K562 (cell line): ENCODE data around the gene KHSRP. TPM values are rescaled to one million over a fixed set of nuclear protein-coding genes. Genes with fewer than 3 reads are reported as not detected.

Source experiments
- DACH1 ChIP-seq: fragments of 450-650 bp; IDR thresholded peaks from 2 replicates; pipeline ENCODE4 v1.6.1; 2018; ENCODE audit not compliant: partially characterized antibody
- POLR2B ChIP-seq: fragments of 450-650 bp; IDR thresholded peaks from 2 replicates; pipeline ENCODE4 v1.6.1; 2018; ENCODE audit warnings: low read depth; ENCODE audit not compliant: partially characterized antibody
- PPARD ChIP-seq: fragments of 250-450 bp; sonication (Bioruptor Pico); IDR thresholded peaks from 2 replicates; pipeline ENCODE4 v1.8.0; 2022; ENCODE audit warnings: inconsistent platforms, mild to moderate bottlenecking, moderate library complexity
- PTRF ChIP-seq: fragments of 450-650 bp; IDR thresholded peaks from 2 replicates; pipeline ENCODE4 v1.6.1; 2016; ENCODE audit warnings: mild to moderate bottlenecking, missing genetic modification characterization, missing compliant biosample characterization
- SAP30 ChIP-seq: fragments of 200-600 bp; sonication (generic); IDR thresholded peaks from 2 replicates; pipeline ENCODE4 v1.6.1; 2012; ENCODE audit warnings: borderline replicate concordance, low read depth, mild to moderate bottlenecking, moderate library complexity, low read length, control low read depth, inconsistent platforms; ENCODE audit not compliant: insufficient read depth, poor library complexity, severe bottlenecking
- SMARCB1 ChIP-seq: IDR thresholded peaks from 2 replicates; pipeline ENCODE4 v1.6.1; 2011; ENCODE audit warnings: improper control_type of control experiment, low read depth; ENCODE audit not compliant: insufficient read length
- TARDBP ChIP-seq: fragments of 450-650 bp; IDR thresholded peaks from 2 replicates; pipeline ENCODE4 v1.6.1; 2016
- ZEB2 ChIP-seq: fragments of 450-650 bp; IDR thresholded peaks from 2 replicates; pipeline ENCODE4 v1.6.1; 2016
- ZNF408 ChIP-seq: fragments of 250-450 bp; sonication (Bioruptor Pico); IDR thresholded peaks from 2 replicates; pipeline ENCODE4 v1.4.0; 2020; ENCODE audit warnings: low read depth, mild to moderate bottlenecking, moderate library complexity
- ZNF644 ChIP-seq: fragments of 200-800 bp; sonication (Bioruptor generic); IDR thresholded peaks from 2 replicates; pipeline ENCODE4 v1.6.1; 2016; ENCODE audit warnings: low read depth, missing genetic modification characterization, missing compliant biosample characterization
- ZNF717 ChIP-seq: fragments of 250-450 bp; sonication (Bioruptor Pico); IDR thresholded peaks from 2 replicates; pipeline ENCODE4 v1.5.0; 2021
- polyA plus RNA-seq, 8 experiments: library from polyadenylated mRNA; depleted of rRNA in 4 of 8; stranded (reverse) in 5 of 8; unstranded in 3 of 8; fragments of >200 nt; fragmentation: Nextera tagmentation in 2 of 8; fragmentation: Illumina TruSeq in 1 of 8; extraction: Ambion mirVana in 2 of 8; extraction: Trizol in 1 of 8; gene quantifications; 2 replicates each; pipeline versions ENCODE4 v1.2.1 to v1.2.3, GENCODE V29; 2011 to 2014; ENCODE audit warnings: inconsistent platforms in 1 of 8, missing spikeins in 1 of 8
- total RNA-seq, 7 experiments: library from RNA; depleted of rRNA in 6 of 7; stranded (reverse); fragments of >200 nt in 6 of 7; fragmentation: Illumina TruSeq in 2 of 7; extraction: Trizol in 2 of 7; gene quantifications; 2 replicates each; pipeline versions ENCODE4 v1.2.1 to v1.2.3, GENCODE V29; 2011 to 2021; ENCODE audit warnings: low replicate concordance in 1 of 7
- TF ChIP-seq, protein P1 (sequence below): fragments of 250-450 bp; sonication (Bioruptor Pico); IDR thresholded peaks from 2 replicates; pipeline ENCODE4 v1.9.0; 2021; ENCODE audit warnings: mild to moderate bottlenecking, inconsistent platforms
- TF ChIP-seq, protein P2 (sequence below): sonication (generic); formaldehyde crosslinking; IDR thresholded peaks from 2 replicates; pipeline ENCODE4 v1.4.0; 2020; ENCODE audit warnings: mild to moderate bottlenecking, missing genetic modification reagents
- TF ChIP-seq, protein P3 (sequence below): fragments of 450-650 bp; IDR thresholded peaks from 2 replicates; pipeline ENCODE4 v1.6.1; 2014; ENCODE audit warnings: low read depth, mild to moderate bottlenecking, moderate library complexity, borderline replicate concordance
- TF ChIP-seq, protein P4 (sequence below): fragments of 200-800 bp; sonication (Bioruptor generic); IDR thresholded peaks from 2 replicates; pipeline ENCODE4 v1.6.1; 2017; ENCODE audit warnings: missing genetic modification characterization, missing compliant biosample characterization
- TF ChIP-seq, protein P5 (sequence below): sonication (generic); formaldehyde crosslinking; IDR thresholded peaks from 2 replicates; pipeline ENCODE4 v1.8.1; 2023; ENCODE audit warnings: missing genetic modification reagents, mild to moderate bottlenecking, borderline replicate concordance

The KHSRP gene
- total and polyA plus RNA-seq, 9 of the 15 experiments (the other 6 are each of a cell fraction or from before 2014, with no cell fraction given), result 4.2 to 564 (median 139) TPM

DNA sequence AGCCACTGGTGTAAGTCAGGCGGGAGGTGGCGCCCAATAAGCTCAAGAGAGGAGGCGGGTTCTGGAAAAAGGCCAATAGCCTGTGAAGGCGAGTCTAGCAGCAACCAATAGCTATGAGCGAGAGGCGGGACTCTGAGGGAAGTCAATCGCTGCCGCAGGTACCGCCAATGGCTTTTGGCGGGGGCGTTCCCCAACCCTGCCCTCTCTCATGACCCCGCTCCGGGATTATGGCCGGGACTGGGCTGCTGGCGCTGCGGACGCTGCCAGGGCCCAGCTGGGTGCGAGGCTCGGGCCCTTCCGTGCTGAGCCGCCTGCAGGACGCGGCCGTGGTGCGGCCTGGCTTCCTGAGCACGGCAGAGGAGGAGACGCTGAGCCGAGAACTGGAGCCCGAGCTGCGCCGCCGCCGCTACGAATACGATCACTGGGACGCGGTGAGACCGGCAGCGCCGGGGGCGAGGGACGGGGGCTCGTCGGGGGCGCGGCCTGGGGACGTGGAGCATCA is 52.0 kb downstream of the KHSRP start, which contains the start of gene ALKBH7 (continued):
- TF ChIP-seq, protein P1, sequence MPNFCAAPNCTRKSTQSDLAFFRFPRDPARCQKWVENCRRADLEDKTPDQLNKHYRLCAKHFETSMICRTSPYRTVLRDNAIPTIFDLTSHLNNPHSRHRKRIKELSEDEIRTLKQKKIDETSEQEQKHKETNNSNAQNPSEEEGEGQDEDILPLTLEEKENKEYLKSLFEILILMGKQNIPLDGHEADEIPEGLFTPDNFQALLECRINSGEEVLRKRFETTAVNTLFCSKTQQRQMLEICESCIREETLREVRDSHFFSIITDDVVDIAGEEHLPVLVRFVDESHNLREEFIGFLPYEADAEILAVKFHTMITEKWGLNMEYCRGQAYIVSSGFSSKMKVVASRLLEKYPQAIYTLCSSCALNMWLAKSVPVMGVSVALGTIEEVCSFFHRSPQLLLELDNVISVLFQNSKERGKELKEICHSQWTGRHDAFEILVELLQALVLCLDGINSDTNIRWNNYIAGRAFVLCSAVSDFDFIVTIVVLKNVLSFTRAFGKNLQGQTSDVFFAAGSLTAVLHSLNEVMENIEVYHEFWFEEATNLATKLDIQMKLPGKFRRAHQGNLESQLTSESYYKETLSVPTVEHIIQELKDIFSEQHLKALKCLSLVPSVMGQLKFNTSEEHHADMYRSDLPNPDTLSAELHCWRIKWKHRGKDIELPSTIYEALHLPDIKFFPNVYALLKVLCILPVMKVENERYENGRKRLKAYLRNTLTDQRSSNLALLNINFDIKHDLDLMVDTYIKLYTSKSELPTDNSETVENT (CRISPR knock-in tag), result no peak; the same call in 1 of the 2 replicates
- TF ChIP-seq PPARD (no peak), PTRF (no peak), ZNF408 (CRISPR knock-in tag) (no peak), POLR2B (peak; percentile 57), ZEB2 (no peak), SAP30 (no peak), SMARCB1 (no peak), DACH1 (peak; percentile 14), ZNF644 (no peak), TARDBP (peak; percentile 85), ZNF717 (no peak)
- TF ChIP-seq, protein P2, sequence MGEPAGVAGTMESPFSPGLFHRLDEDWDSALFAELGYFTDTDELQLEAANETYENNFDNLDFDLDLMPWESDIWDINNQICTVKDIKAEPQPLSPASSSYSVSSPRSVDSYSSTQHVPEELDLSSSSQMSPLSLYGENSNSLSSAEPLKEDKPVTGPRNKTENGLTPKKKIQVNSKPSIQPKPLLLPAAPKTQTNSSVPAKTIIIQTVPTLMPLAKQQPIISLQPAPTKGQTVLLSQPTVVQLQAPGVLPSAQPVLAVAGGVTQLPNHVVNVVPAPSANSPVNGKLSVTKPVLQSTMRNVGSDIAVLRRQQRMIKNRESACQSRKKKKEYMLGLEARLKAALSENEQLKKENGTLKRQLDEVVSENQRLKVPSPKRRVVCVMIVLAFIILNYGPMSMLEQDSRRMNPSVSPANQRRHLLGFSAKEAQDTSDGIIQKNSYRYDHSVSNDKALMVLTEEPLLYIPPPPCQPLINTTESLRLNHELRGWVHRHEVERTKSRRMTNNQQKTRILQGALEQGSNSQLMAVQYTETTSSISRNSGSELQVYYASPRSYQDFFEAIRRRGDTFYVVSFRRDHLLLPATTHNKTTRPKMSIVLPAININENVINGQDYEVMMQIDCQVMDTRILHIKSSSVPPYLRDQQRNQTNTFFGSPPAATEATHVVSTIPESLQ (CRISPR knock-in tag), result no peak; the same call in 1 of the 2 replicates
- TF ChIP-seq, protein P3, sequence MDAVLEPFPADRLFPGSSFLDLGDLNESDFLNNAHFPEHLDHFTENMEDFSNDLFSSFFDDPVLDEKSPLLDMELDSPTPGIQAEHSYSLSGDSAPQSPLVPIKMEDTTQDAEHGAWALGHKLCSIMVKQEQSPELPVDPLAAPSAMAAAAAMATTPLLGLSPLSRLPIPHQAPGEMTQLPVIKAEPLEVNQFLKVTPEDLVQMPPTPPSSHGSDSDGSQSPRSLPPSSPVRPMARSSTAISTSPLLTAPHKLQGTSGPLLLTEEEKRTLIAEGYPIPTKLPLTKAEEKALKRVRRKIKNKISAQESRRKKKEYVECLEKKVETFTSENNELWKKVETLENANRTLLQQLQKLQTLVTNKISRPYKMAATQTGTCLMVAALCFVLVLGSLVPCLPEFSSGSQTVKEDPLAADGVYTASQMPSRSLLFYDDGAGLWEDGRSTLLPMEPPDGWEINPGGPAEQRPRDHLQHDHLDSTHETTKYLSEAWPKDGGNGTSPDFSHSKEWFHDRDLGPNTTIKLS, result 0 out of 2 replicates have a peak, but pooled peaks have one; percentile 34
- TF ChIP-seq, protein P4, sequence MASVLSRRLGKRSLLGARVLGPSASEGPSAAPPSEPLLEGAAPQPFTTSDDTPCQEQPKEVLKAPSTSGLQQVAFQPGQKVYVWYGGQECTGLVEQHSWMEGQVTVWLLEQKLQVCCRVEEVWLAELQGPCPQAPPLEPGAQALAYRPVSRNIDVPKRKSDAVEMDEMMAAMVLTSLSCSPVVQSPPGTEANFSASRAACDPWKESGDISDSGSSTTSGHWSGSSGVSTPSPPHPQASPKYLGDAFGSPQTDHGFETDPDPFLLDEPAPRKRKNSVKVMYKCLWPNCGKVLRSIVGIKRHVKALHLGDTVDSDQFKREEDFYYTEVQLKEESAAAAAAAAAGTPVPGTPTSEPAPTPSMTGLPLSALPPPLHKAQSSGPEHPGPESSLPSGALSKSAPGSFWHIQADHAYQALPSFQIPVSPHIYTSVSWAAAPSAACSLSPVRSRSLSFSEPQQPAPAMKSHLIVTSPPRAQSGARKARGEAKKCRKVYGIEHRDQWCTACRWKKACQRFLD (CRISPR knock-in tag), result no peak
- TF ChIP-seq, protein P5, sequence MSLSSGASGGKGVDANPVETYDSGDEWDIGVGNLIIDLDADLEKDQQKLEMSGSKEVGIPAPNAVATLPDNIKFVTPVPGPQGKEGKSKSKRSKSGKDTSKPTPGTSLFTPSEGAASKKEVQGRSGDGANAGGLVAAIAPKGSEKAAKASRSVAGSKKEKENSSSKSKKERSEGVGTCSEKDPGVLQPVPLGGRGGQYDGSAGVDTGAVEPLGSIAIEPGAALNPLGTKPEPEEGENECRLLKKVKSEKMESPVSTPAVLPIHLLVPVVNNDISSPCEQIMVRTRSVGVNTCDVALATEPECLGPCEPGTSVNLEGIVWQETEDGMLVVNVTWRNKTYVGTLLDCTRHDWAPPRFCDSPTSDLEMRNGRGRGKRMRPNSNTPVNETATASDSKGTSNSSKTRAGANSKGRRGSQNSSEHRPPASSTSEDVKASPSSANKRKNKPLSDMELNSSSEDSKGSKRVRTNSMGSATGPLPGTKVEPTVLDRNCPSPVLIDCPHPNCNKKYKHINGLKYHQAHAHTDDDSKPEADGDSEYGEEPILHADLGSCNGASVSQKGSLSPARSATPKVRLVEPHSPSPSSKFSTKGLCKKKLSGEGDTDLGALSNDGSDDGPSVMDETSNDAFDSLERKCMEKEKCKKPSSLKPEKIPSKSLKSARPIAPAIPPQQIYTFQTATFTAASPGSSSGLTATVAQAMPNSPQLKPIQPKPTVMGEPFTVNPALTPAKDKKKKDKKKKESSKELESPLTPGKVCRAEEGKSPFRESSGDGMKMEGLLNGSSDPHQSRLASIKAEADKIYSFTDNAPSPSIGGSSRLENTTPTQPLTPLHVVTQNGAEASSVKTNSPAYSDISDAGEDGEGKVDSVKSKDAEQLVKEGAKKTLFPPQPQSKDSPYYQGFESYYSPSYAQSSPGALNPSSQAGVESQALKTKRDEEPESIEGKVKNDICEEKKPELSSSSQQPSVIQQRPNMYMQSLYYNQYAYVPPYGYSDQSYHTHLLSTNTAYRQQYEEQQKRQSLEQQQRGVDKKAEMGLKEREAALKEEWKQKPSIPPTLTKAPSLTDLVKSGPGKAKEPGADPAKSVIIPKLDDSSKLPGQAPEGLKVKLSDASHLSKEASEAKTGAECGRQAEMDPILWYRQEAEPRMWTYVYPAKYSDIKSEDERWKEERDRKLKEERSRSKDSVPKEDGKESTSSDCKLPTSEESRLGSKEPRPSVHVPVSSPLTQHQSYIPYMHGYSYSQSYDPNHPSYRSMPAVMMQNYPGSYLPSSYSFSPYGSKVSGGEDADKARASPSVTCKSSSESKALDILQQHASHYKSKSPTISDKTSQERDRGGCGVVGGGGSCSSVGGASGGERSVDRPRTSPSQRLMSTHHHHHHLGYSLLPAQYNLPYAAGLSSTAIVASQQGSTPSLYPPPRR (CRISPR knock-in tag), result 0 out of 2 replicates have a peak, but pooled peaks have one; percentile 19
